Renal cortical epithelial cell (primary cell): ENCODE data around the gene MYH14. TPM values are rescaled to one million over a fixed set of nuclear protein-coding genes. Genes with fewer than 3 reads are reported as not detected.

Source experiments
- total RNA-seq: library from RNA; depleted of rRNA; stranded (reverse); fragments of >200 nt; gene quantifications from 2 replicates; pipeline ENCODE4 v1.2.3, GENCODE V29; 2014

The MYH14 gene
- total RNA-seq, 1 donor from 2014 or later = 0.85 TPM

Other genes with a start within 250 kb of the MYH14 start
- not detected in 2 replicates for gene SIGLEC11, start 242.4 kb upstream of the MYH14 start, total RNA-seq
- gene VRK3, start 178.2 kb upstream of the MYH14 start, total RNA-seq = 19.8 and 32.9 TPM in 2 replicates
- gene ZNF473, start 177.6 kb upstream of the MYH14 start, total RNA-seq = 9.0 and 16.1 TPM in 2 replicates
- gene IZUMO2, start 40.3 kb upstream of the MYH14 start, total RNA-seq = not detected in 2 replicates
- 0.17 and 6.5 TPM in 2 replicates for gene KCNC3, start 125.8 kb downstream of the MYH14 start, total RNA-seq
- 15.2 TPM in 1 of 2 replicates, not detected in the other for gene NAPSA, start 162.0 kb downstream of the MYH14 start, total RNA-seq
- gene NR1H2, start 172.8 kb downstream of the MYH14 start, total RNA-seq = 67.0 and 72.5 TPM in 2 replicates
- gene POLD1, start 180.7 kb downstream of the MYH14 start, total RNA-seq = 23.9 and 34.7 TPM in 2 replicates
- gene SPIB, start 215.3 kb downstream of the MYH14 start, total RNA-seq = not detected in 2 replicates
- 0.35 TPM in 1 of 2 replicates, not detected in the other for gene MYBPC2, start 229.3 kb downstream of the MYH14 start, total RNA-seq